HEK293 (cell line): ENCODE data around the gene NSD1.

Source experiments
- CTCF ChIA-PET: fragments of 350-600 bp; formaldehyde crosslinking; extraction: SDS; loops from one replicate; lab custom pipeline; 2021; ENCODE audit warnings: antibody characterized with exemption; lab: Yijun Ruan, JAX
- POLR2A ChIA-PET: fragments of 300-600 bp; formaldehyde crosslinking; extraction: SDS; loops from one replicate; lab custom pipeline; 2020; ENCODE audit warnings: antibody characterized with exemption, inconsistent platforms; lab: Yijun Ruan, JAX
- H3K27ac ChIP-seq: fragments of 200-500 bp; sonication (Bioruptor generic); 2 replicates; pipeline ENCODE4 v1.5.1; 2014; ENCODE audit warnings: low read depth, low read length, control low read depth, inconsistent platforms; ENCODE audit errors: extremely low read depth
- H3K36me3 ChIP-seq, 2 experiments: fragments of 200-500 bp in 1 of 2; sonication (Bioruptor generic) in 1 of 2; 1 replicate in 1 of 2; 2 replicates in 1 of 2; pipeline ENCODE4 v1.5.1; 2014 to 2017; ENCODE audit warnings: inconsistent platforms in 2 of 2, low read length in 2 of 2; ENCODE audit not compliant: control insufficient read depth in 2 of 2, insufficient read depth in 1 of 2
- H3K4me1 ChIP-seq: fragments of 200-500 bp; sonication (Bioruptor generic); 2 replicates; pipeline ENCODE4 v1.5.1; 2014; ENCODE audit warnings: mild to moderate bottlenecking, low read length, inconsistent platforms; ENCODE audit not compliant: control insufficient read depth, insufficient read depth
- H3K4me3 ChIP-seq: 2 replicates; pipeline ENCODE4 v1.5.1; 2011; ENCODE audit warnings: low read depth, mild to moderate bottlenecking, control low read depth, low read length, moderate library complexity
- H3K9me3 ChIP-seq: fragments of 200-500 bp; sonication (Bioruptor generic); 2 replicates; pipeline ENCODE4 v1.5.1; 2014; ENCODE audit warnings: low read depth, low read length, inconsistent platforms; ENCODE audit not compliant: control insufficient read depth, insufficient read depth
- GLI4 ChIP-seq: fragments of 450-650 bp; formaldehyde crosslinking; IDR thresholded peaks from 2 replicates; pipeline ENCODE4 v1.5.1; 2016; ENCODE audit warnings: missing biosample characterization, missing genetic modification characterization
- GLIS2 ChIP-seq: fragments of 450-650 bp; formaldehyde crosslinking; IDR thresholded peaks from 2 replicates; pipeline ENCODE4 v1.5.1; 2016; ENCODE audit warnings: missing biosample characterization, missing genetic modification characterization
- HIC1 ChIP-seq: fragments of 450-650 bp; formaldehyde crosslinking; IDR thresholded peaks from 2 replicates; pipeline ENCODE4 v1.5.1; 2016; ENCODE audit warnings: missing biosample characterization, missing genetic modification characterization
- KLF8 ChIP-seq: fragments of 450-650 bp; formaldehyde crosslinking; IDR thresholded peaks from 2 replicates; pipeline ENCODE4 v1.5.1; 2016; ENCODE audit warnings: missing biosample characterization, missing genetic modification characterization
- MYNN ChIP-seq: fragments of 450-650 bp; formaldehyde crosslinking; IDR thresholded peaks from 2 replicates; pipeline ENCODE4 v1.5.1; 2016; ENCODE audit warnings: missing biosample characterization, missing genetic modification characterization, borderline replicate concordance
- RBAK ChIP-seq: fragments of 450-650 bp; formaldehyde crosslinking; IDR thresholded peaks from 2 replicates; pipeline ENCODE4 v1.5.1; 2016; ENCODE audit warnings: missing biosample characterization, missing genetic modification characterization
- SP3 ChIP-seq: fragments of 450-650 bp; formaldehyde crosslinking; IDR thresholded peaks from 2 replicates; pipeline ENCODE4 v1.5.1; 2016; ENCODE audit warnings: missing biosample characterization, missing genetic modification characterization
- TRIM28 ChIP-seq: IDR thresholded peaks from 2 replicates; pipeline ENCODE4 v1.6.1; 2011; ENCODE audit warnings: low read length, control low read depth, borderline replicate concordance
- ZBTB44 ChIP-seq: fragments of 450-650 bp; IDR thresholded peaks from 2 replicates; pipeline ENCODE4 v1.5.1; 2018; ENCODE audit warnings: missing biosample characterization, mild to moderate bottlenecking, missing genetic modification characterization
- ZBTB8A ChIP-seq: fragments of 450-650 bp; formaldehyde crosslinking; IDR thresholded peaks from 2 replicates; pipeline ENCODE4 v1.5.1; 2016; ENCODE audit warnings: missing biosample characterization, missing genetic modification characterization
- ZFHX2 ChIP-seq: fragments of 450-650 bp; formaldehyde crosslinking; conservative IDR thresholded peaks from 2 replicates; pipeline ENCODE4 v1.5.1; 2016; ENCODE audit warnings: missing biosample characterization, missing genetic modification characterization
- ZNF146 ChIP-seq: fragments of 450-650 bp; formaldehyde crosslinking; IDR thresholded peaks from 2 replicates; pipeline ENCODE4 v1.5.1; 2016; ENCODE audit warnings: missing biosample characterization, missing genetic modification characterization
- ZNF148 ChIP-seq: fragments of 450-650 bp; formaldehyde crosslinking; IDR thresholded peaks from 2 replicates; pipeline ENCODE4 v1.5.0; 2017; ENCODE audit warnings: missing biosample characterization, missing genetic modification characterization, borderline replicate concordance
- ZNF214 ChIP-seq: fragments of 450-650 bp; formaldehyde crosslinking; IDR thresholded peaks from 2 replicates; pipeline ENCODE4 v1.5.1; 2017; ENCODE audit warnings: missing biosample characterization, mild to moderate bottlenecking, missing genetic modification characterization, borderline replicate concordance
- ZNF266 ChIP-seq: fragments of 450-650 bp; formaldehyde crosslinking; IDR thresholded peaks from 2 replicates; pipeline ENCODE4 v1.5.1; 2016; ENCODE audit warnings: missing biosample characterization, missing genetic modification characterization, low read depth
- ZNF391 ChIP-seq: fragments of 450-650 bp; formaldehyde crosslinking; IDR thresholded peaks from 2 replicates; pipeline ENCODE4 v1.5.1; 2016; ENCODE audit warnings: low read depth, missing biosample characterization, missing genetic modification characterization, borderline replicate concordance
- ZNF529 ChIP-seq: fragments of 450-650 bp; formaldehyde crosslinking; IDR thresholded peaks from 2 replicates; pipeline ENCODE4 v1.5.1; 2017; ENCODE audit warnings: missing genetic modification characterization, missing biosample characterization; ENCODE audit not compliant: insufficient replicate concordance
- ZNF600 ChIP-seq: fragments of 450-650 bp; formaldehyde crosslinking; IDR thresholded peaks from 2 replicates; pipeline ENCODE4 v1.5.1; 2016; ENCODE audit warnings: missing biosample characterization, missing genetic modification characterization
- ZNF621 ChIP-seq: fragments of 450-650 bp; formaldehyde crosslinking; IDR thresholded peaks from 2 replicates; pipeline ENCODE4 v1.5.1; 2017; ENCODE audit warnings: missing biosample characterization, missing genetic modification characterization
- ZNF639 ChIP-seq: fragments of 450-650 bp; formaldehyde crosslinking; IDR thresholded peaks from 2 replicates; pipeline ENCODE4 v1.5.1; 2016; ENCODE audit warnings: missing biosample characterization, missing genetic modification characterization
- ZNF664 ChIP-seq: fragments of 450-650 bp; formaldehyde crosslinking; IDR thresholded peaks from 2 replicates; pipeline ENCODE4 v1.5.1; 2016; ENCODE audit warnings: missing biosample characterization, missing genetic modification characterization
- ZSCAN4 ChIP-seq: fragments of 450-650 bp; formaldehyde crosslinking; IDR thresholded peaks from 2 replicates; pipeline ENCODE4 v1.5.1; 2017; ENCODE audit warnings: missing biosample characterization, missing genetic modification characterization

Gene NSD1

GRCh38 chr5:177089127-177089526, 44.4 kb upstream of the NSD1 start:
- TF ChIP-seq SP3 (no peak), RBAK (tag by site-specific recombination) (no peak), ZNF639 (tag by site-specific recombination) (no peak), ZNF664 (tag by site-specific recombination) (no peak)
- no peak overlapping the region for H3K4me3 ChIP-seq
- H3K36me3 ChIP-seq: peaks cover 0 to 3% of the 10 kb centered on the region in 2 experiments; a peak in 1 of 3 replicates
- CTCF ChIA-PET: interaction anchor here (0.8 to 1.1 kb wide), 3 partner anchors 15 to 23 kb away, joined by 3 to 4 read pairs (median 3); no protein-coding TSS in a partner anchor
- no peaks in the 10 kb centered on the region; the same call in 1 of the 2 replicates for H3K4me1 ChIP-seq
- POLR2A ChIA-PET: no interaction called here
- no peaks in the 10 kb centered on the region for H3K9me3 ChIP-seq
- no peak overlapping the region for H3K27ac ChIP-seq

GRCh38 chr5:177089825-177090641, 43.5 kb upstream of the NSD1 start:
- no peak overlapping the region for H3K4me3 ChIP-seq
- no peaks in the 10 kb centered on the region; the same call in 1 of the 2 replicates for H3K4me1 ChIP-seq
- no peaks in the 10 kb centered on the region for H3K9me3 ChIP-seq
- CTCF ChIA-PET: interaction anchor here (0.8 to 1.1 kb wide), 3 partner anchors 15 to 22 kb away, joined by 3 to 4 read pairs (median 3); no protein-coding TSS in a partner anchor
- POLR2A ChIA-PET: no interaction called here
- peaks cover 0 to 3% of the 10 kb centered on the region in 2 experiments; a peak in 1 of 3 replicates for H3K36me3 ChIP-seq
- H3K27ac ChIP-seq: no peak overlapping the region
- TF ChIP-seq ZNF214 (tag by site-specific recombination) (no peak), ZNF391 (no peak), MYNN (tag by site-specific recombination) (no peak), ZFHX2 (tag by site-specific recombination) (peak; percentile 43), GLI4 (tag by site-specific recombination) (no peak), RBAK (tag by site-specific recombination) (no peak), ZNF600 (peak; percentile 58; the same call in 1 of the 2 replicates), ZSCAN4 (peak; percentile 94), ZNF148 (tag by site-specific recombination) (0 out of 2 replicates have a peak, but pooled peaks have one; percentile 41), KLF8 (tag by site-specific recombination) (no peak; the same call in 1 of the 2 replicates), ZNF529 (tag by site-specific recombination) (no peak), ZBTB8A (tag by site-specific recombination) (no peak), ZNF266 (tag by site-specific recombination) (no peak), GLIS2 (tag by site-specific recombination) (peak; percentile 41; the same call in 1 of the 2 replicates), ZNF621 (tag by site-specific recombination) (no peak), ZNF146 (tag by site-specific recombination) (no peak), TRIM28 (no peak), ZBTB44 (tag by site-specific recombination) (no peak), HIC1 (0 out of 2 replicates have a peak, but pooled peaks have one; percentile 54)
